Neural cell (in vitro differentiated cells): Measurements from ENCODE around the gene TRPV5. TPM values are rescaled to one million over a fixed set of nuclear protein-coding genes. Genes with fewer than 3 reads are reported as not detected.

Experiments
- H2AFZ ChIP-seq: fragments of 200-600, 300-800 bp; sonication (generic), shearing (Covaris generic); 2 replicates; pipeline ENCODE4 v1.6.0; 2014; ENCODE audit warnings: low read depth, mild to moderate bottlenecking, antibody characterized with exemption, low read length, moderate library complexity
- H3F3A ChIP-seq: fragments of 200-600 bp; shearing (Covaris generic); 2 replicates; pipeline ENCODE4 v1.6.1; 2016; ENCODE audit warnings: mild to moderate bottlenecking, moderate library complexity, mixed read lengths, antibody characterized with exemption, low read length; ENCODE audit not compliant: insufficient read depth, poor library complexity, severe bottlenecking
- H3K27ac ChIP-seq: fragments of 200-600, 300-800 bp; sonication (generic), shearing (Covaris generic); 2 replicates; pipeline ENCODE4 v1.5.1; 2014; ENCODE audit warnings: mild to moderate bottlenecking, low read length, moderate library complexity
- H3K27me3 ChIP-seq: fragments of 300-800, 200-600 bp; sonication (generic), shearing (Covaris generic); 2 replicates; pipeline ENCODE4 v1.6.0; 2014; ENCODE audit warnings: mild to moderate bottlenecking, low read depth, low read length, moderate library complexity; ENCODE audit not compliant: insufficient read depth
- H3K36me3 ChIP-seq: fragments of 300-800, 200-600 bp; sonication (generic), shearing (Covaris generic); 2 replicates; pipeline ENCODE4 v1.5.1; 2014; ENCODE audit warnings: mild to moderate bottlenecking, antibody characterized with exemption, low read length, moderate library complexity; ENCODE audit not compliant: insufficient read depth
- H3K4me2 ChIP-seq: fragments of 300-800, 200-600 bp; sonication (generic), shearing (Covaris generic); 2 replicates; pipeline ENCODE4 v1.6.0; 2014; ENCODE audit warnings: mild to moderate bottlenecking, low read length
- H3K4me3 ChIP-seq: fragments of 300-800, 200-600 bp; sonication (generic), shearing (Covaris generic); 2 replicates; pipeline ENCODE4 v1.5.1; 2014; ENCODE audit warnings: mild to moderate bottlenecking, low read length, moderate library complexity
- H3K79me2 ChIP-seq: fragments of 200-600 bp; shearing (Covaris generic); replicated peaks from 2 replicates; pipeline ENCODE4 v1.6.0; 2014; ENCODE audit warnings: mild to moderate bottlenecking, low read length, moderate library complexity; ENCODE audit not compliant: insufficient read depth
- H3K9ac ChIP-seq: fragments of 300-800, 200-600 bp; sonication (generic), shearing (Covaris generic); 2 replicates; pipeline ENCODE4 v1.6.1; 2016; ENCODE audit warnings: mild to moderate bottlenecking, low read length, mixed read lengths
- H3K9me2 ChIP-seq: fragments of 200-600 bp; shearing (Covaris generic); 2 replicates; pipeline ENCODE4 v1.6.1; 2016; ENCODE audit warnings: mild to moderate bottlenecking, low read length, mixed read lengths; ENCODE audit not compliant: insufficient read depth
- H3K9me3 ChIP-seq: fragments of 200-600, 300-800 bp; sonication (generic), shearing (Covaris generic); 2 replicates; pipeline ENCODE4 v1.6.1; 2016; ENCODE audit warnings: mild to moderate bottlenecking, mixed run types, low read length, moderate library complexity, mixed read lengths
- H4K20me1 ChIP-seq: fragments of 200-600 bp; shearing (Covaris generic); 2 replicates; pipeline ENCODE4 v1.6.1; 2016; ENCODE audit warnings: mild to moderate bottlenecking, mixed run types; ENCODE audit not compliant: insufficient read depth
- CTCF ChIP-seq: fragments of 450-650 bp; IDR thresholded peaks from 2 replicates; pipeline ENCODE4 v1.5.1; 2014; ENCODE audit warnings: antibody characterized with exemption, mild to moderate bottlenecking, moderate library complexity; ENCODE audit not compliant: poor library complexity, severe bottlenecking
- EP300 ChIP-seq: fragments of 450-650 bp; conservative IDR thresholded peaks from 2 replicates; pipeline ENCODE4 v1.6.1; 2014; ENCODE audit warnings: antibody characterized with exemption, mild to moderate bottlenecking, moderate library complexity; ENCODE audit not compliant: poor library complexity, severe bottlenecking
- EZH2 ChIP-seq: fragments of 200-600, 300-800 bp; shearing (Covaris generic), sonication (generic); IDR thresholded peaks from 2 replicates; pipeline ENCODE4 v1.6.1; 2014; ENCODE audit warnings: antibody characterized with exemption, low read length, borderline replicate concordance, mild to moderate bottlenecking; ENCODE audit not compliant: insufficient read depth, poor library complexity, severe bottlenecking
- MXI1 ChIP-seq: fragments of 450-650 bp; conservative IDR thresholded peaks from 2 replicates; pipeline ENCODE4 v1.6.1; 2014; ENCODE audit warnings: antibody characterized with exemption, mild to moderate bottlenecking; ENCODE audit not compliant: poor library complexity, severe bottlenecking
- POLR2AphosphoS5 ChIP-seq: IDR thresholded peaks from 2 replicates; pipeline ENCODE4 v1.6.1; 2012
- RAD21 ChIP-seq: fragments of 450-650 bp; conservative IDR thresholded peaks from 2 replicates; pipeline ENCODE4 v1.6.1; 2014; ENCODE audit warnings: antibody characterized with exemption, mild to moderate bottlenecking, moderate library complexity
- REST ChIP-seq: IDR thresholded peaks from 2 replicates; pipeline ENCODE4 v1.6.1; 2012; ENCODE audit warnings: borderline replicate concordance
- SMC3 ChIP-seq: fragments of 450-650 bp; conservative IDR thresholded peaks from 2 replicates; pipeline ENCODE4 v1.6.1; 2014; ENCODE audit warnings: antibody characterized with exemption, mild to moderate bottlenecking, moderate library complexity; ENCODE audit not compliant: poor library complexity
- TAF1 ChIP-seq: IDR thresholded peaks from 2 replicates; pipeline ENCODE4 v1.6.1; 2012; ENCODE audit warnings: low read depth
- polyA plus RNA-seq: library from polyadenylated mRNA; depleted of rRNA; stranded (reverse); fragments of >200 nt; gene quantifications from 2 replicates; pipeline ENCODE4 v1.2.3, GENCODE V29; 2014

The TRPV5 gene
- polyA plus RNA-seq, 1 donor from 2014 or later: not detected

GRCh38 chr7:142881586-142882337 is 51.8 kb downstream of the TRPV5 start:
- Histone ChIP-seq H3K9me3 (no peaks in the 10 kb centered on the region), H3K27ac (no peak overlapping the region), H3F3A (no peaks in the 10 kb centered on the region)

More at GRCh38 chr7:142881586-142882337, 51.8 kb downstream of the TRPV5 start:
- TF ChIP-seq EZH2 (no peak), POLR2AphosphoS5 (no peak), SMC3 (no peak), CTCF (no peak), REST (no peak), TAF1 (no peak), MXI1 (no peak), RAD21 (no peak), EP300 (no peak)
- no peaks in the 10 kb centered on the region for H3K9me2 ChIP-seq
- no peak overlapping the region for H2AFZ ChIP-seq
- H3K36me3 ChIP-seq: no peaks in the 10 kb centered on the region
- no peaks in the 10 kb centered on the region for H3K27me3 ChIP-seq
- no peak overlapping the region for H3K4me3 ChIP-seq
- no peak overlapping the region for H3K9ac ChIP-seq
- H4K20me1 ChIP-seq: no peaks in the 10 kb centered on the region
- H3K79me2 ChIP-seq: no peaks in the 10 kb centered on the region
- H3K4me2 ChIP-seq: no peak overlapping the region
